ENCODE data around the gene GPX4. TPM values are rescaled to one million over a fixed set of nuclear protein-coding genes. Genes with fewer than 3 reads are reported as not detected.

GPX4 gene
- 100 to 1,000 TPM; 271 to 294 TPM for polyA plus RNA-seq

- 0 to 1% methylated on average over 45 to 75 of the region's 75 CpGs for WGBS, 2 donors
- H3K4me1 ChIP-seq (ENCODE audit: control insufficient read depth in 2 of 2, insufficient read depth in 2 of 2, low read length in 1 of 2), result peaks cover 8 to 27% of the 10 kb centered on the region in 2 donors
Observed at GRCh38 chr19:1103708-1104310, at the start of gene GPX4. Gene GPX4 (plus strand): TSS chr19:1103994. CDS start chr19:1104044, 50 bp downstream.

GRCh38 chr19:1054102-1055027 lies 49.4 kb upstream of the GPX4 start:
- Histone ChIP-seq H3K27me3 (ENCODE audit: control insufficient read depth in 1 of 2, insufficient read depth in 2 of 2, low read length in 2 of 2) (no peaks in the 10 kb centered on the region), H3K9me3 (ENCODE audit: control insufficient read depth in 2 of 2, insufficient read depth in 1 of 2, low read depth in 1 of 2, low read length in 1 of 2) (peaks cover 23 to 29% of the 10 kb centered on the region in 2 donors)

More at GRCh38 chr19:1103708-1104310, at the start of gene GPX4:
- Histone ChIP-seq H3K9me3 (ENCODE audit: control insufficient read depth in 2 of 2, insufficient read depth in 1 of 2, low read depth in 1 of 2, low read length in 1 of 2) (no peaks in the 10 kb centered on the region), H3K27me3 (ENCODE audit: control insufficient read depth in 1 of 2, insufficient read depth in 2 of 2, low read length in 2 of 2) (no peaks in the 10 kb centered on the region), H3K4me3 (ENCODE audit: low read depth in 1 of 2, low read length in 2 of 2) (peak within 1 kb of the TSS; percentile 60 to 61), H3K36me3 (ENCODE audit: control insufficient read depth in 2 of 2, insufficient read depth in 2 of 2, low read length in 1 of 2) (peaks cover 5 to 21% of the 10 kb centered on the region in 2 donors), H3K27ac (ENCODE audit: low read depth in 2 of 2, low read length in 1 of 2) (peak within 1 kb of the TSS; percentile 93 to 99)

GRCh38 chr19:1055028-1055425 lies 48.8 kb upstream of the GPX4 start:
- Histone ChIP-seq H3K4me3 (ENCODE audit: low read depth in 1 of 2, low read length in 2 of 2) (no peak overlapping the region), H3K4me1 (ENCODE audit: control insufficient read depth in 2 of 2, insufficient read depth in 2 of 2, low read length in 1 of 2) (no peaks in the 10 kb centered on the region), H3K27ac (ENCODE audit: low read depth in 2 of 2, low read length in 1 of 2) (no peak overlapping the region), H3K9me3 (ENCODE audit: control insufficient read depth in 2 of 2, insufficient read depth in 1 of 2, low read depth in 1 of 2, low read length in 1 of 2) (peaks cover 23 to 29% of the 10 kb centered on the region in 2 donors), H3K36me3 (ENCODE audit: control insufficient read depth in 2 of 2, insufficient read depth in 2 of 2, low read length in 1 of 2) (peaks cover 0 to 18% of the 10 kb centered on the region in 2 donors), H3K27me3 (ENCODE audit: control insufficient read depth in 1 of 2, insufficient read depth in 2 of 2, low read length in 2 of 2) (no peaks in the 10 kb centered on the region)
- WGBS, 2 donors, result 93 to 94% methylated on average over 14 of the region's 14 CpGs

More at GRCh38 chr19:1054102-1055027, 49.4 kb upstream of the GPX4 start:
- no peak overlapping the region for H3K27ac ChIP-seq (ENCODE audit: low read depth in 2 of 2, low read length in 1 of 2)
- peaks cover 0 to 18% of the 10 kb centered on the region in 2 donors for H3K36me3 ChIP-seq (ENCODE audit: control insufficient read depth in 2 of 2, insufficient read depth in 2 of 2, low read length in 1 of 2)
- WGBS, 2 donors, result 94 to 96% methylated on average over 28 of the region's 28 CpGs
- no peaks in the 10 kb centered on the region for H3K4me1 ChIP-seq (ENCODE audit: control insufficient read depth in 2 of 2, insufficient read depth in 2 of 2, low read length in 1 of 2)
- no peak overlapping the region for H3K4me3 ChIP-seq (ENCODE audit: low read depth in 1 of 2, low read length in 2 of 2)

GRCh38 chr19:1055886-1056620 lies 47.7 kb upstream of the GPX4 start:
- Histone ChIP-seq H3K9me3 (ENCODE audit: control insufficient read depth in 2 of 2, insufficient read depth in 1 of 2, low read depth in 1 of 2, low read length in 1 of 2) (peaks cover 23 to 29% of the 10 kb centered on the region in 2 donors), H3K27me3 (ENCODE audit: control insufficient read depth in 1 of 2, insufficient read depth in 2 of 2, low read length in 2 of 2) (no peaks in the 10 kb centered on the region), H3K4me1 (ENCODE audit: control insufficient read depth in 2 of 2, insufficient read depth in 2 of 2, low read length in 1 of 2) (no peaks in the 10 kb centered on the region), H3K36me3 (ENCODE audit: control insufficient read depth in 2 of 2, insufficient read depth in 2 of 2, low read length in 1 of 2) (peaks cover 0 to 15% of the 10 kb centered on the region in 2 donors), H3K4me3 (ENCODE audit: low read depth in 1 of 2, low read length in 2 of 2) (no peak overlapping the region), H3K27ac (ENCODE audit: low read depth in 2 of 2, low read length in 1 of 2) (no peak overlapping the region)
- WGBS, 2 donors, result 96 to 97% methylated on average over 20 of the region's 20 CpGs

- peaks cover 0 to 15% of the 10 kb centered on the region in 2 donors for H3K36me3 ChIP-seq (ENCODE audit: control insufficient read depth in 2 of 2, insufficient read depth in 2 of 2, low read length in 1 of 2)
- no peak overlapping the region for H3K4me3 ChIP-seq (ENCODE audit: low read depth in 1 of 2, low read length in 2 of 2)
- H3K27me3 ChIP-seq (ENCODE audit: control insufficient read depth in 1 of 2, insufficient read depth in 2 of 2, low read length in 2 of 2), result no peaks in the 10 kb centered on the region
- peaks cover 0 to 1% of the 10 kb centered on the region in 2 donors for H3K4me1 ChIP-seq (ENCODE audit: control insufficient read depth in 2 of 2, insufficient read depth in 2 of 2, low read length in 1 of 2)
- 47 to 52% methylated on average over 3 of the region's 3 CpGs for WGBS, 2 donors
- peaks cover 23 to 29% of the 10 kb centered on the region in 2 donors for H3K9me3 ChIP-seq (ENCODE audit: control insufficient read depth in 2 of 2, insufficient read depth in 1 of 2, low read depth in 1 of 2, low read length in 1 of 2)
- H3K27ac ChIP-seq (ENCODE audit: low read depth in 2 of 2, low read length in 1 of 2), result no peak overlapping the region
Observed at GRCh38 chr19:1057176-1057855, 46.5 kb upstream of the GPX4 start.

GRCh38 chr19:1058112-1058511 lies 45.7 kb upstream of the GPX4 start:
- WGBS, 2 donors, result 95 to 100% methylated on average over 5 of the region's 5 CpGs
- H3K27ac ChIP-seq (ENCODE audit: low read depth in 2 of 2, low read length in 1 of 2), result no peak overlapping the region
- H3K4me3 ChIP-seq (ENCODE audit: low read depth in 1 of 2, low read length in 2 of 2), result no peak overlapping the region
- peaks cover 23 to 29% of the 10 kb centered on the region in 2 donors for H3K9me3 ChIP-seq (ENCODE audit: control insufficient read depth in 2 of 2, insufficient read depth in 1 of 2, low read depth in 1 of 2, low read length in 1 of 2)
- peaks cover 0 to 15% of the 10 kb centered on the region in 2 donors for H3K36me3 ChIP-seq (ENCODE audit: control insufficient read depth in 2 of 2, insufficient read depth in 2 of 2, low read length in 1 of 2)
- peaks cover 0 to 2% of the 10 kb centered on the region in 2 donors for H3K4me1 ChIP-seq (ENCODE audit: control insufficient read depth in 2 of 2, insufficient read depth in 2 of 2, low read length in 1 of 2)
- H3K27me3 ChIP-seq (ENCODE audit: control insufficient read depth in 1 of 2, insufficient read depth in 2 of 2, low read length in 2 of 2), result no peaks in the 10 kb centered on the region

GRCh38 chr19:1060689-1061088 lies 43.1 kb upstream of the GPX4 start:
- Histone ChIP-seq H3K27me3 (ENCODE audit: control insufficient read depth in 1 of 2, insufficient read depth in 2 of 2, low read length in 2 of 2) (no peaks in the 10 kb centered on the region), H3K9me3 (ENCODE audit: control insufficient read depth in 2 of 2, insufficient read depth in 1 of 2, low read depth in 1 of 2, low read length in 1 of 2) (peaks cover 23 to 29% of the 10 kb centered on the region in 2 donors), H3K4me1 (ENCODE audit: control insufficient read depth in 2 of 2, insufficient read depth in 2 of 2, low read length in 1 of 2) (peaks cover 0 to 2% of the 10 kb centered on the region in 2 donors), H3K4me3 (ENCODE audit: low read depth in 1 of 2, low read length in 2 of 2) (no peak overlapping the region), H3K36me3 (ENCODE audit: control insufficient read depth in 2 of 2, insufficient read depth in 2 of 2, low read length in 1 of 2) (peaks cover 0 to 15% of the 10 kb centered on the region in 2 donors), H3K27ac (ENCODE audit: low read depth in 2 of 2, low read length in 1 of 2) (no peak overlapping the region)
- WGBS, 2 donors, result 85 to 86% methylated on average over 5 of the region's 5 CpGs

- Histone ChIP-seq H3K9me3 (ENCODE audit: control insufficient read depth in 2 of 2, insufficient read depth in 1 of 2, low read depth in 1 of 2, low read length in 1 of 2) (peaks cover 15 to 17% of the 10 kb centered on the region in 2 donors), H3K36me3 (ENCODE audit: control insufficient read depth in 2 of 2, insufficient read depth in 2 of 2, low read length in 1 of 2) (peaks cover 0 to 9% of the 10 kb centered on the region in 2 donors), H3K4me1 (ENCODE audit: control insufficient read depth in 2 of 2, insufficient read depth in 2 of 2, low read length in 1 of 2) (peaks cover 4 to 8% of the 10 kb centered on the region in 2 donors), H3K27ac (ENCODE audit: low read depth in 2 of 2, low read length in 1 of 2) (no peak overlapping the region), H3K27me3 (ENCODE audit: control insufficient read depth in 1 of 2, insufficient read depth in 2 of 2, low read length in 2 of 2) (no peaks in the 10 kb centered on the region), H3K4me3 (ENCODE audit: low read depth in 1 of 2, low read length in 2 of 2) (no peak overlapping the region)
- WGBS, 2 donors, result 89 to 97% methylated on average over 20 of the region's 20 CpGs
Observed at GRCh38 chr19:1061987-1062386, 41.8 kb upstream of the GPX4 start.

All from esophagus (tissue), 2 donors.